ENCODE measurements around the gene TRAF3IP3. TPM values are rescaled to one million over a fixed set of nuclear protein-coding genes. Genes with fewer than 3 reads are reported as not detected.

TRAF3IP3 gene
- total RNA-seq, 1 experiment from 2014 or later, result not detected

- BruUV-seq (replicated peaks), result no TSS peak
- H3K27me3 ChIP-seq (ENCODE audit: insufficient read depth, low read depth), result no peaks in the 10 kb centered on the region
- intact Hi-C loops (cut with micrococcal nuclease; ENCODE audit: unreplicated experiment), result no loop called here
- no peaks in the 10 kb centered on the region for H3K79me2 ChIP-seq (ENCODE audit: low read depth)
- no peaks in the 10 kb centered on the region for H3K4me1 ChIP-seq (replicated peaks; ENCODE audit: insufficient read depth)
- ChIA-PET POLR2A (ENCODE audit: unreplicated experiment) (interaction anchor here (0.6 kb wide), 2 partner anchors 25 to 85 kb away, joined by 3 to 4 read pairs; no protein-coding TSS in a partner anchor), CTCF (interaction anchor here (1.2 kb wide), 1 partner anchor 9 kb away, joined by 7 read pairs; no protein-coding TSS in a partner anchor)
- no peaks in the 10 kb centered on the region for H3K9me3 ChIP-seq (ENCODE audit: insufficient read depth, low read depth)
- no peak overlapping the region for H3K4me3 ChIP-seq
- H3K27ac ChIP-seq, result no peak overlapping the region
- no peaks in the 10 kb centered on the region for H3F3A ChIP-seq (ENCODE audit: insufficient read depth, low read depth)
- no peak for DNase-seq
- no peak overlapping the region for H2AFZ ChIP-seq
- no peaks in the 10 kb centered on the region for H4K20me1 ChIP-seq (ENCODE audit: insufficient read depth)
- H3K4me2 ChIP-seq, result no peak overlapping the region
- no peak for TF ChIP-seq CTCF (conservative IDR thresholded peaks at IDR 0.05)
- TF ChIP-seq EZH2 (IDR thresholded peaks at IDR 0.05; ENCODE audit: low read depth), result no peak
- no peaks in the 10 kb centered on the region for H3K36me3 ChIP-seq (ENCODE audit: low read depth)
- no peaks in the 10 kb centered on the region for H3K9me2 ChIP-seq (ENCODE audit: insufficient read depth)
Measured at GRCh38 chr1:209815490-209815889, 59.6 kb downstream of the TRAF3IP3 start.

DNA sequence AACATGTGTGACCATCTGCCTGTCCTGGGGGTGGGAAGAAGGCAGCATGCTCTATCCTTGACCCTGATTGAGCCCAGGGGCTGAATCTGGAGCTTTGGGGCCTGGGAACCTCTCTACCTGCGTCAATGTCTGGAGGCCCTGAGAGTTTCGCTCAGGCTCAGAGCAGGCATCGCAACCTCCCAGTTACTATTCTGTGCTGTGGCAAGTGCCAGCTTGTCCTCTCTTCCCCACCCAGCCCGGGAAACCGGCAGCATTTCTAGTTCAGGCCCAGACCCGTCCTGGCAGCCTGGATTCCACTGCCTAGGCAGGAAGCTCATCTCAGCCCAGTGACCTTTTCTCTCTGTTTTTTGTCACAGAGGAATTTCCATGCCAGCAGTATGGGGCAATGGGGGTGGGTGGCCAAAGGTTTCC lies 60.1 kb downstream of the TRAF3IP3 start:
- Histone ChIP-seq H3K36me3 (ENCODE audit: low read depth) (no peaks in the 10 kb centered on the region), H3K4me1 (replicated peaks; ENCODE audit: insufficient read depth) (no peaks in the 10 kb centered on the region), H3K9me3 (ENCODE audit: insufficient read depth, low read depth) (no peaks in the 10 kb centered on the region), H3K4me3 (no peak overlapping the region), H4K20me1 (ENCODE audit: insufficient read depth) (no peaks in the 10 kb centered on the region), H3K27ac (no peak overlapping the region), H2AFZ (no peak overlapping the region), H3K79me2 (ENCODE audit: low read depth) (no peaks in the 10 kb centered on the region), H3K27me3 (ENCODE audit: insufficient read depth, low read depth) (no peaks in the 10 kb centered on the region), H3K4me2 (no peak overlapping the region), H3F3A (ENCODE audit: insufficient read depth, low read depth) (no peaks in the 10 kb centered on the region), H3K9me2 (ENCODE audit: insufficient read depth) (no peaks in the 10 kb centered on the region)
- intact Hi-C loops (cut with micrococcal nuclease; ENCODE audit: unreplicated experiment), result no loop called here
- ChIA-PET CTCF (interaction anchor here (0.7 to 1.2 kb wide), 2 partner anchors 8 to 526 kb away, joined by 4 to 7 read pairs; no protein-coding TSS in a partner anchor), POLR2A (ENCODE audit: unreplicated experiment) (interaction anchor here (0.6 kb wide), 2 partner anchors 24 to 84 kb away, joined by 3 to 4 read pairs; no protein-coding TSS in a partner anchor)
- TF ChIP-seq EZH2 (IDR thresholded peaks at IDR 0.05; ENCODE audit: low read depth) (no peak), CTCF (conservative IDR thresholded peaks at IDR 0.05) (no peak)
- peak in 1 of 2 experiments; percentile 24 for DNase-seq
- BruUV-seq (replicated peaks), result no TSS peak

DNA sequence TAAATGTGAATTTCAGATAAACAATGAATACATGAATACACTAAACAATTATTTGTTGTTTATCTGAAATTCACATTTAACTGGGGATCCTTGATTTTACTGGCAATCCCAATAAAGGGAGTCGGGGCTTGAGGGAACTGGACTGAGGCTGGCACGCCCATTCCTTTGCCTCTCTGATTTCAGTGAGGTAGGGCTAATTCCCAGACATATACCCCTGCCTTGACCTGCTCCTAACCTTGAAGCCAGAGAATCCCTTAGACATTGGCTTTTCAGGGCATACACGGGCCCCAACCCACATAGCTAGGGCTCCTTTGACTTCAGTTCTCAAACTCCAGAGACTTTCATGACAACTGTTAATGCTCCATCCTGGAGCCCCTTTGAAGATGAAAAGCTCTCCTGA lies 61.1 kb downstream of the TRAF3IP3 start:
- TF ChIP-seq EZH2 (IDR thresholded peaks at IDR 0.05; ENCODE audit: low read depth), result no peak
- TF ChIP-seq CTCF (conservative IDR thresholded peaks at IDR 0.05), result no peak
- no peaks in the 10 kb centered on the region for H3K79me2 ChIP-seq (ENCODE audit: low read depth)
- no peak overlapping the region for H3K27ac ChIP-seq
- BruUV-seq (replicated peaks), result no TSS peak
- H3K36me3 ChIP-seq (ENCODE audit: low read depth), result no peaks in the 10 kb centered on the region
- no peaks in the 10 kb centered on the region for H3K27me3 ChIP-seq (ENCODE audit: insufficient read depth, low read depth)
- no peaks in the 10 kb centered on the region for H3K9me2 ChIP-seq (ENCODE audit: insufficient read depth)
- no peaks in the 10 kb centered on the region for H3K4me1 ChIP-seq (replicated peaks; ENCODE audit: insufficient read depth)
- H3K9me3 ChIP-seq (ENCODE audit: insufficient read depth, low read depth), result no peaks in the 10 kb centered on the region
- no peak overlapping the region for H2AFZ ChIP-seq
- intact Hi-C loops (cut with micrococcal nuclease; ENCODE audit: unreplicated experiment), result no loop called here
- no peaks in the 10 kb centered on the region for H3F3A ChIP-seq (ENCODE audit: insufficient read depth, low read depth)
- H3K4me2 ChIP-seq, result no peak overlapping the region
- ChIA-PET POLR2A (ENCODE audit: unreplicated experiment) (no interaction called here), CTCF (no interaction called here)
- no peaks in the 10 kb centered on the region for H4K20me1 ChIP-seq (ENCODE audit: insufficient read depth)
- H3K4me3 ChIP-seq, result no peak overlapping the region
- DNase-seq, result no peak
